AG10803 (cell line): Measurements from ENCODE around the gene RPL13A.
A peak's percentile ranks its signal among the peaks of the same experiment; 100 is the strongest.

Experiments
- DNase-seq: peaks from one replicate; pipeline ENCODE4 v3.0.0; 2010; ENCODE audit warnings: low read depth
- H3K4me3 ChIP-seq: 2 replicates; pipeline ENCODE4 v1.5.1; 2011; ENCODE audit warnings: mild to moderate bottlenecking, low read length, control low read depth
- CTCF ChIP-seq: conservative IDR thresholded peaks from 2 replicates; pipeline ENCODE4 v1.5.1; 2011; ENCODE audit warnings: mild to moderate bottlenecking, low read length, control low read depth, inconsistent platforms

The RPL13A gene

DNA sequence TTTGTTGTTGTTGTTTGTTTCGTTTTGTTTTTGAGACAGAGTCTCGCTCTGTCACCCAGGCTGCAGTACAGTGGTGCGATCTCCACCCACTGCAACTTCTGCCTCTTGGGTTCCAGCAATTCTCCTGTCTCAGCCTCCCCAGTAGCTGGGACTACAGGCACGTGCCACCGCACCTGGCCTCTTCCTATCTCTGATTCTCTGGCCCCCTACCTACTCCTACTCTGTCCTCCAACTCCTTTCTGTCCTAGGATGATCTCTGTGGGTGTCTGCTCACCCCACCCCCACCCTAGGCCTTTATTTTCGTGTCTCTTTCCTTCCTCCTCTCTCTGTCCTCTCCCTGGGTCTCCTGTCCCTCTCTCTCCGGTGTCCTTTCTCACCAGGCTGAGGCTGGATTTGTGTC, 37.0 kb upstream of the RPL13A start:
- DNase-seq = no peak
- H3K4me3 ChIP-seq = peak overlapping the region; percentile 47
- no peak for TF ChIP-seq CTCF

GRCh38 chr19:49451430-49452181, 35.8 kb upstream of the RPL13A start, which contains the start of gene PIH1D1:
Gene PIH1D1 (minus strand): TSS chr19:49451814. CDS start chr19:49451574, 240 bp downstream.
- peak; percentile 99 for DNase-seq
- peak within 1 kb of the TSS; percentile 98 for H3K4me3 ChIP-seq
- peak; percentile 40 for TF ChIP-seq CTCF

DNA sequence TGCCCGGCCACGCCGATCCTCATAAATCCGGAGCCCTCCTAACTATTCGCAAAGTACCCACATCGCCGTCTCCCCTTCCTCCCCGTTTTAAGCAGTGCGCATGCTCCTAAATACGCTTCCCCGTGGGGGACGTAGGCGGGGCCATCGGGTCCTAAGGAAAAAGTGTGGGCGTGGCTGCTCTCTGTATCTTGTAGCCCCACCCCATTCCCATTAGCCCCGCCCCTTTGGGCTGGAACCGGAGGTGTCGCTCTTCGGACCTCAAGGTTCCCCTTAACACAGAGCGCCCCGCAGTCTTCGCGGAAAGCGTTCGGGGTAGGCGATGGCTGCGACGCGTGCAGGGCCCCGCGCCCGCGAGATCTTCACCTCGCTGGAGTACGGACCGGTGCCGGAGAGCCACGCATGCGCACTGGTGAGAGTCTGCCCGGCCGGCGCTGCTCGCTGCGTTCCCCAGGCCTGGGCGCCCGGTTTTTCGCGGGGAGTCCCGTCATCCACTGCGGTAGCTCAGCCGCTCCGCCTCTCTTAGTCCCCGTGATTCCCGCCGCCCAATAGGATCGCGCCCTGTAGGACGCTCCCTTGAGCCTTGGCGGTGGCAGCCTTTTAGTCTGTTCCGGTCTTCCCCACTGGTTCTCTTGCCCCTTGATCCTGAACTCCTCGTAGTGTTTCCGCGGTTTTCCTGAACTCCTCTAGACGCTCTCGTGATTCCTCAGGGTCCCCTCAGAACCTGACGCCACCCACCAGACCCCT, 34.2 kb upstream of the RPL13A start, which contains the start of gene ALDH16A1:
Gene ALDH16A1, plus strand, starts transcription at position 213 of the 744 bp plus-strand sequence. Its CDS starts 107 bp downstream, at position 320.
- TF ChIP-seq CTCF = no peak
- H3K4me3 ChIP-seq = peak within 1 kb of the TSS; percentile 84
- peak; percentile 97 for DNase-seq

GRCh38 chr19:49453757-49454240, 33.6 kb upstream of the RPL13A start:
- no peak for TF ChIP-seq CTCF
- H3K4me3 ChIP-seq = peak overlapping the region; percentile 84
- DNase-seq = no peak

- peak; percentile 84 for DNase-seq
- no peak overlapping the region for H3K4me3 ChIP-seq
- no peak for TF ChIP-seq CTCF
Measured at GRCh38 chr19:49455773-49456172, 31.6 kb upstream of the RPL13A start.

DNA sequence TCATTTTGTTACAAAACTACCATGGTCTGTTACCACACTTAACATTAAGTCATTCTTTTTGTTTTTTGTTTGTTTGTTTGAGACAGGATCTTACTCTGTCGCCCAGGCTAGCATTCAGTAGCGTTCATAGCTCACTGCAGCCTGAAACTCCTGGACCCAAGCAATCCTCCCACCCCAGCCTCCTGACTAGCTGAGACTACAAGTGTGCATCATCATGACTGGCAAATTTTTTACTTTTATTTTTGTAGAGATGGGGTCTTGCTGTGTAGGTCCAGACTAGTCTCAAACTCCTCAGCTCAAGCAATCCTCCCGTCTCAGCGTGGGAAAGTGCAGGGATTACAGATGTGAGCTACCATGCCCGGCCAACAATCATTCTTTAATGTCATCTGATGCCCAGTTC, 31.1 kb upstream of the RPL13A start:
- no peak overlapping the region for H3K4me3 ChIP-seq
- DNase-seq = peak; percentile 74
- TF ChIP-seq CTCF = no peak
